Hepatocyte (in vitro differentiated cells): ENCODE results near the gene MAN2A1. TPM values are rescaled to one million over a fixed set of nuclear protein-coding genes. Genes with fewer than 3 reads are reported as not detected.

ENCODE experiments used
- DNase-seq: peaks from one replicate; pipeline ENCODE4 v3.0.0-alpha.2; 2016; ENCODE audit warnings: low spot score
- H2AFZ ChIP-seq: fragments of 200-600 bp; sonication (generic); 2 replicates; pipeline ENCODE4 v1.6.0; 2016; ENCODE audit warnings: antibody characterized with exemption, mild to moderate bottlenecking
- H3K27ac ChIP-seq: fragments of 200-600 bp; sonication (generic); 2 replicates; pipeline ENCODE4 v1.5.1; 2016; ENCODE audit warnings: mild to moderate bottlenecking
- H3K27me3 ChIP-seq: fragments of 200-600 bp; sonication (generic); 2 replicates; pipeline ENCODE4 v1.6.1; 2016
- H3K36me3 ChIP-seq: fragments of 200-600 bp; sonication (generic); replicated peaks from 2 replicates; pipeline ENCODE4 v1.5.1; 2016; ENCODE audit warnings: low read depth; ENCODE audit not compliant: insufficient read depth
- H3K4me1 ChIP-seq: fragments of 200-600 bp; sonication (generic); 2 replicates; pipeline ENCODE4 v1.5.1; 2016; ENCODE audit warnings: mild to moderate bottlenecking, moderate library complexity; ENCODE audit not compliant: insufficient read depth
- H3K4me2 ChIP-seq: fragments of 200-600 bp; sonication (generic); 2 replicates; pipeline ENCODE4 v1.6.0; 2016
- H3K4me3 ChIP-seq: fragments of 200-600 bp; sonication (generic); 2 replicates; pipeline ENCODE4 v1.5.1; 2016; ENCODE audit warnings: mild to moderate bottlenecking
- H3K79me2 ChIP-seq: fragments of 200-600 bp; sonication (generic); 2 replicates; pipeline ENCODE4 v1.6.0; 2017; ENCODE audit warnings: mild to moderate bottlenecking
- H3K9me2 ChIP-seq: fragments of 200-600 bp; sonication (generic); replicated peaks from 2 replicates; pipeline ENCODE4 v1.6.0; 2017; ENCODE audit warnings: mild to moderate bottlenecking; ENCODE audit not compliant: insufficient read depth
- H3K9me3 ChIP-seq: fragments of 200-600 bp; sonication (generic); 2 replicates; pipeline ENCODE4 v1.5.1; 2016; ENCODE audit warnings: low read depth, mild to moderate bottlenecking
- H4K20me1 ChIP-seq: fragments of 200-600 bp; sonication (generic); 2 replicates; pipeline ENCODE4 v1.6.0; 2016; ENCODE audit warnings: mild to moderate bottlenecking; ENCODE audit not compliant: insufficient read depth, poor library complexity, severe bottlenecking
- EZH2 ChIP-seq: fragments of 200-600 bp; sonication (generic); IDR thresholded peaks from 2 replicates; pipeline ENCODE4 v1.6.1; 2016; ENCODE audit warnings: antibody characterized with exemption, mild to moderate bottlenecking, borderline replicate concordance
- EZH2phosphoT487 ChIP-seq: fragments of 200-600 bp; sonication (generic); IDR thresholded peaks from one replicate; pipeline ENCODE4 v1.6.1; 2018; ENCODE audit warnings: antibody characterized with exemption, mild to moderate bottlenecking, low read depth, moderate library complexity; ENCODE audit not compliant: unreplicated experiment, severe bottlenecking
- WGBS: methylation state at CpG from one replicate; pipeline ENCODE4 v1.1.6; 2016; ENCODE audit warnings: low lambda C conversion rate; ENCODE audit errors: missing lambda C conversion rate; 5-methylcytosine and 5-hydroxymethylcytosine counted together
- polyA plus RNA-seq: library from polyadenylated mRNA; unstranded; fragments of >200 nt; fragmentation: Nextera tagmentation; extraction: Ambion mirVana; gene quantifications from 2 replicates; pipeline ENCODE4 v1.2.1, GENCODE V29; 2016
- total RNA-seq: library from RNA; depleted of rRNA; stranded (reverse); fragments of >200 nt; gene quantifications from 2 replicates; pipeline ENCODE4 v1.2.3, GENCODE V29; 2014
- TF ChIP-seq, protein P1 (sequence below): fragments of 200-600 bp; sonication (generic); IDR thresholded peaks from 2 replicates; pipeline ENCODE4 v1.5.1; 2016; ENCODE audit warnings: antibody characterized with exemption, mild to moderate bottlenecking; ENCODE audit not compliant: poor library complexity

MAN2A1 gene
- total and polyA plus RNA-seq, 2 experiments from 2014 or later, result 31.5 to 150 TPM

DNA sequence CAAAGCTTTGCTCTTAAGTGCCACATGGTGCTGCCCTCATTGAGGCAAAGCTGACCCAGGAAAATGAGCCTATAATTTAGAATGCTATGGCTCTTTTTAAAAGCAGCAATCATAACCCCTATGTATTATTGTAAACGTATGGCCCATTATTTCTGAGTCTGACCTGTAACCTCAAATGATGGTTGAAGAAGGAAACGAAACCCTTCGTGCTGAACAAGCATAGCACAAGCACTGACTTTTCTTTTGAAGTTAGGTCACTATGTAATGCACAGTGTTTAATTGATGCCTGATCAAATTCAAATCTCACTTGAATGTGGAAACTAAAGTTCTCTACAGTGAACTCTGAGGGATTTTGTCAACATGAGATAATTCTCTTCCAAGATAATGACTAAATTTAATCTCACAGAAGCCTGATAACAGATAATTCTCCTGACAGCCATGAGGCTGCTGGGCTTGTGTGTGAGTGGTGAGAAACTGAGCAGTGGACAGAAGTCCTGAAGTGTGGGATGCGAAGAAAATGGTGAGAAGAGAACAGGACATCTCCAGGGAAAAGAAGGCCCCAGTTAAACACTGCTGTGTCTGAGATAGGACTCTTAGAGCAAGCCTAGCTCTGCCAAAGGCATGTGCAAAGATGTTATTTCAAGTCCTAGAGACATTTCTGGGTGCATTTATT is 226.9 kb downstream of the MAN2A1 start:
- no peak overlapping the region for H3K4me3 ChIP-seq
- H2AFZ ChIP-seq, result no peak overlapping the region
- TF ChIP-seq EZH2phosphoT487 (no peak), EZH2 (no peak)
- TF ChIP-seq, protein P1, sequence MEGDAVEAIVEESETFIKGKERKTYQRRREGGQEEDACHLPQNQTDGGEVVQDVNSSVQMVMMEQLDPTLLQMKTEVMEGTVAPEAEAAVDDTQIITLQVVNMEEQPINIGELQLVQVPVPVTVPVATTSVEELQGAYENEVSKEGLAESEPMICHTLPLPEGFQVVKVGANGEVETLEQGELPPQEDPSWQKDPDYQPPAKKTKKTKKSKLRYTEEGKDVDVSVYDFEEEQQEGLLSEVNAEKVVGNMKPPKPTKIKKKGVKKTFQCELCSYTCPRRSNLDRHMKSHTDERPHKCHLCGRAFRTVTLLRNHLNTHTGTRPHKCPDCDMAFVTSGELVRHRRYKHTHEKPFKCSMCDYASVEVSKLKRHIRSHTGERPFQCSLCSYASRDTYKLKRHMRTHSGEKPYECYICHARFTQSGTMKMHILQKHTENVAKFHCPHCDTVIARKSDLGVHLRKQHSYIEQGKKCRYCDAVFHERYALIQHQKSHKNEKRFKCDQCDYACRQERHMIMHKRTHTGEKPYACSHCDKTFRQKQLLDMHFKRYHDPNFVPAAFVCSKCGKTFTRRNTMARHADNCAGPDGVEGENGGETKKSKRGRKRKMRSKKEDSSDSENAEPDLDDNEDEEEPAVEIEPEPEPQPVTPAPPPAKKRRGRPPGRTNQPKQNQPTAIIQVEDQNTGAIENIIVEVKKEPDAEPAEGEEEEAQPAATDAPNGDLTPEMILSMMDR, result no peak
- H3K27me3 ChIP-seq, result no peaks in the 10 kb centered on the region
- no peak for DNase-seq
- H3K4me1 ChIP-seq, result peaks cover 5% of the 10 kb centered on the region
- 76% methylated on average over 4 of the region's 4 CpGs for WGBS
- no peaks in the 10 kb centered on the region for H3K9me3 ChIP-seq
- no peak overlapping the region for H3K4me2 ChIP-seq
- no peak overlapping the region for H3K27ac ChIP-seq
- no peaks in the 10 kb centered on the region for H4K20me1 ChIP-seq
- H3K36me3 ChIP-seq, result no peaks in the 10 kb centered on the region
- no peaks in the 10 kb centered on the region for H3K9me2 ChIP-seq
- no peaks in the 10 kb centered on the region for H3K79me2 ChIP-seq
